HG03439 (cell line): ENCODE data around the gene BNIP3.

Experiments used
- ATAC-seq: cut with Tn5 transposase; IDR thresholded peaks from one replicate; pipeline ENCODE4 v1.9.1; 2021; ENCODE audit warnings: mild to moderate bottlenecking, moderate library complexity; ENCODE audit not compliant: unreplicated experiment

BNIP3 gene

GRCh38 chr10:131978851-131979250, 2.9 kb downstream of the BNIP3 start:
- ATAC-seq = no peak

GRCh38 chr10:131978366-131978765, 3.4 kb downstream of the BNIP3 start:
- no peak for ATAC-seq

GRCh38 chr10:131977323-131978096, 4.2 kb downstream of the BNIP3 start:
- no peak for ATAC-seq

- ATAC-seq = no peak
These were observed 5.9 kb downstream of the BNIP3 start for GRCh38 chr10:131975796-131976195.

- ATAC-seq = no peak
These were observed 6.7 kb downstream of the BNIP3 start for GRCh38 chr10:131975003-131975402.

GRCh38 chr10:131974034-131974817, 7.5 kb downstream of the BNIP3 start:
- ATAC-seq = no peak

- ATAC-seq = no peak
These were observed 8.4 kb downstream of the BNIP3 start for GRCh38 chr10:131973160-131973951.

GRCh38 chr10:131972474-131973071, 9.2 kb downstream of the BNIP3 start:
- no peak for ATAC-seq

- ATAC-seq = no peak
These were observed 10.1 kb downstream of the BNIP3 start for GRCh38 chr10:131971591-131971990.

- ATAC-seq = no peak
These were observed 10.8 kb downstream of the BNIP3 start for GRCh38 chr10:131970946-131971345.

- ATAC-seq = no peak
These were observed 12.8 kb downstream of the BNIP3 start for GRCh38 chr10:131968949-131969348.

- no peak for ATAC-seq
These were observed 17.4 kb downstream of the BNIP3 start for GRCh38 chr10:131964298-131964697.

GRCh38 chr10:131963811-131964210, 17.9 kb downstream of the BNIP3 start:
- no peak for ATAC-seq

GRCh38 chr10:131963350-131963749, 18.4 kb downstream of the BNIP3 start:
- no peak for ATAC-seq

- no peak for ATAC-seq
These were observed 19.7 kb downstream of the BNIP3 start for GRCh38 chr10:131961777-131962662.

- no peak for ATAC-seq
These were observed 20.5 kb downstream of the BNIP3 start for GRCh38 chr10:131961047-131961776.

- no peak for ATAC-seq
These were observed 21.1 kb downstream of the BNIP3 start for GRCh38 chr10:131960631-131961046.

- ATAC-seq = no peak
These were observed 21.9 kb downstream of the BNIP3 start for GRCh38 chr10:131959841-131960240.

GRCh38 chr10:131955591-131956340, 26.0 kb downstream of the BNIP3 start:
- no peak for ATAC-seq
